NB4 (cell line): ENCODE results near the gene NECTIN4.
A peak's percentile ranks its signal among the peaks of the same experiment; 100 is the strongest.

ENCODE experiments used
- DNase-seq: peaks from one replicate; pipeline ENCODE4 v3.0.0; 2010; ENCODE audit warnings: low read depth
- H3K4me3 ChIP-seq: one replicate; pipeline ENCODE4 v1.5.1; 2011; ENCODE audit warnings: mild to moderate bottlenecking, low read depth, low read length, moderate library complexity
- MYC ChIP-seq: IDR thresholded peaks from 2 replicates; pipeline ENCODE4 v1.6.1; 2011; ENCODE audit warnings: low read depth, low read length
- POLR2A ChIP-seq: IDR thresholded peaks from 2 replicates; pipeline ENCODE4 v1.6.1; 2011; ENCODE audit warnings: mild to moderate bottlenecking; ENCODE audit not compliant: insufficient read length; ENCODE audit errors: extremely low read depth
- TF ChIP-seq, protein P1 (sequence below): IDR thresholded peaks from 2 replicates; pipeline ENCODE4 v1.6.1; 2011; ENCODE audit warnings: low read depth, low read length
- TF ChIP-seq, protein P2 (sequence below): IDR thresholded peaks from one replicate; pipeline ENCODE4 v1.5.1; 2012; ENCODE audit warnings: low read depth, low read length

The NECTIN4 gene

DNA sequence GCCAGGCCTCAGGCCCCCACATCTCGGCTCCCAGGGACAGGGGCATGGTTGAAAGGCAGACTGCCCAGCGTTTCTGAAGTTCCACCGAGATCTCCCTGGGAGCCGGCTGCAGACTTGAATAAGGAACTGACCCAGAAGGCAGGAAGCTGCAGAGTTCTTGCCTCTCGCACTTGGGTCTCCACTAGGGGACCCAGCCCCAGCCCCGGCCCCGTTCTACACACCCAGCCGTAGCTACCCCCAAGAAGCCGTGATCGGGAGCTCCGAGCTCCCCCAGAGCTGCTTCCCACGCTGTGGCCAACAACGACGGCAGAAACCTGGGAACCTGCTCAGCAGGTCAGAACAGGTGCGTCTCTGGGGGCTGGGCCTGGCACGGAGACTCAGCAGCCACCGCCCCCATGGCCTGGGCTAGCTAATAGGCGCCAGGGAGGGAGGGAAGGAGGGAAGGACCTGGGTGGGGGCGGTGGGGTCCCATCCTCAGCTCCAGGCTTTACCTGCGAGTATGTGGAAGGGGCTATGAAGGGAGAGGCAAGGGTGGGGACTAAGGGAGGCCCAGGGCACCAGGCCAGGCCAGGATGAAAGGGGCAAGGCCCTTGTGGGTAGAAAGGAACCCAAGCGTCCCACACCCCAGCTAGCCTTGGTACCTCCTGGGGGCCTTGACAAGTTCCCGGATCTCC, at the start of gene NECTIN4:
TSS of gene NECTIN4 (minus strand) at position 308 of the 674 bp plus-strand sequence. CDS start at position 46, 262 bp downstream.
- no peak within 1 kb of the TSS for H3K4me3 ChIP-seq
- no peak for DNase-seq
- TF ChIP-seq, protein P1, sequence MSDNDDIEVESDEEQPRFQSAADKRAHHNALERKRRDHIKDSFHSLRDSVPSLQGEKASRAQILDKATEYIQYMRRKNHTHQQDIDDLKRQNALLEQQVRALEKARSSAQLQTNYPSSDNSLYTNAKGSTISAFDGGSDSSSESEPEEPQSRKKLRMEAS = no peak
- TF ChIP-seq POLR2A (no peak), MYC (no peak)
- TF ChIP-seq, protein P2, sequence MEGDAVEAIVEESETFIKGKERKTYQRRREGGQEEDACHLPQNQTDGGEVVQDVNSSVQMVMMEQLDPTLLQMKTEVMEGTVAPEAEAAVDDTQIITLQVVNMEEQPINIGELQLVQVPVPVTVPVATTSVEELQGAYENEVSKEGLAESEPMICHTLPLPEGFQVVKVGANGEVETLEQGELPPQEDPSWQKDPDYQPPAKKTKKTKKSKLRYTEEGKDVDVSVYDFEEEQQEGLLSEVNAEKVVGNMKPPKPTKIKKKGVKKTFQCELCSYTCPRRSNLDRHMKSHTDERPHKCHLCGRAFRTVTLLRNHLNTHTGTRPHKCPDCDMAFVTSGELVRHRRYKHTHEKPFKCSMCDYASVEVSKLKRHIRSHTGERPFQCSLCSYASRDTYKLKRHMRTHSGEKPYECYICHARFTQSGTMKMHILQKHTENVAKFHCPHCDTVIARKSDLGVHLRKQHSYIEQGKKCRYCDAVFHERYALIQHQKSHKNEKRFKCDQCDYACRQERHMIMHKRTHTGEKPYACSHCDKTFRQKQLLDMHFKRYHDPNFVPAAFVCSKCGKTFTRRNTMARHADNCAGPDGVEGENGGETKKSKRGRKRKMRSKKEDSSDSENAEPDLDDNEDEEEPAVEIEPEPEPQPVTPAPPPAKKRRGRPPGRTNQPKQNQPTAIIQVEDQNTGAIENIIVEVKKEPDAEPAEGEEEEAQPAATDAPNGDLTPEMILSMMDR = no peak

DNA sequence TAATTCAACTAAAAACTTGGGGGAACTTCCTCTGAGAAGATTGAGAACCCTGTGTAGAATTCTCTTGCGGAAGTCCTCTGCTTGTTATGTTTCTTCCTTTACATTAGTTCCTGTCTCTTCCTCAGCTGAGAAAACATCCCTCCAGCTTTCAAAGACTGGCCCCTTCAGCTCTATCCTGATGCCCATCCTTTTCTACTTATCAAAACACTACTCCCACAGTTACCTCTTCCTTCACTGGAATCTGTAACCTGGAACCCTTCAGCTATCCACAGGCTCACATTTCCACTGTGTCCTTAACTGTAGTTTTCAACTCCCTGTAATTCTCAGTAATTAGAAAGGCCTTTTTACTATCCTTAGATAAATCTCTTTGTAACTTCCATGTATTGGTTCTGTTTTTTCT, 49.1 kb upstream of the NECTIN4 start:
- TF ChIP-seq, protein P1 = no peak
- TF ChIP-seq, protein P2 = no peak
- no peak for TF ChIP-seq POLR2A
- no peak for TF ChIP-seq MYC
- DNase-seq = no peak

DNA sequence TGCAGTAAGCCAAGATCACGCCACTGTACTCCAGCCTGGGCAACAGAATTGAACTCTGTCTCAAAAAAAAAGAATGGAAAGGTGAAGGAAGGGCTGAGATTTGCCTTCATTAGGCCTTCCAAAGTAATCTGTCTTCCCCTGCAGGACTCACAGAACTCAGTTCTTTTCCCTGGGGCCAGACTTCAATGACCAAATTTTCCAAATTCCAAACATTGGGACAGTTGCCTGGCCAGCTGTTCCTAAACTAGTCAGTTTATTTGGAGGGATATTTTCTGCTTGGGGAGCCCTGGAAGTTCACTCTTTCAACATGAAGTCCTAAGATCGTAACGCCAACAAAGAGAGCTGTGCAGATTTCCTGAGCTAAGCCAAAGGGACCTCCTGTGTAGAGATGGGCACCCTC, 48.5 kb upstream of the NECTIN4 start:
- TF ChIP-seq MYC = no peak
- TF ChIP-seq POLR2A = no peak
- TF ChIP-seq, protein P2 = no peak
- TF ChIP-seq, protein P1 = no peak
- DNase-seq = no peak
- no peak overlapping the region for H3K4me3 ChIP-seq

More for the DNA sequence above, 49.1 kb upstream of the NECTIN4 start:
- H3K4me3 ChIP-seq = no peak overlapping the region

DNA sequence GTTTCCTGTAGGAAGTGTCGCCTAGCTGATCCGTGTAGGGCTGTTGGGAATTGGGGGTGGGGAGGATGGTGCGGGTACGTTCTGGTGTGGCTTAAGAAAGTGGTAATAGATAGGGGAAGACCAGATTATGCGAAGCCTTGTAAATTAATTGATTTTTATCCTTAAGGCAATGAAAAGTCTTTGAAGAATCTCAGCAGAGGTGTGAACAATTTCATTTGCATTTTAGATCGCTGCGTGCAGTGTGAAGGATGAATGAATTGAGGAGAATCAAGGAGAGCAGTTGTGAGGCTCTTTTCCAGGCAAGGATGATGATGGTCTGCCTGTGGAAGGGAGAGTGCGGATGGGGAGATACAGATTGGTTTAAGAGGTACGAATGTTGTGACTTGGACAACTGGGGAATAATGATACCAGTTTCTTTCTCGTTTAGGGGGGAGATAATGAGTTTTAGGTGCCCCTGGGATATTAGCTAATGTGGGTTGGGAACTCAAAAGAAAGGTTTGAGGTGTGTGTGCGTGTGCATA, 43.9 kb upstream of the NECTIN4 start:
- H3K4me3 ChIP-seq = peak overlapping the region; percentile 85
- TF ChIP-seq, protein P1 = no peak
- TF ChIP-seq MYC (no peak), POLR2A (no peak)
- TF ChIP-seq, protein P2 = no peak
- no peak for DNase-seq

DNA sequence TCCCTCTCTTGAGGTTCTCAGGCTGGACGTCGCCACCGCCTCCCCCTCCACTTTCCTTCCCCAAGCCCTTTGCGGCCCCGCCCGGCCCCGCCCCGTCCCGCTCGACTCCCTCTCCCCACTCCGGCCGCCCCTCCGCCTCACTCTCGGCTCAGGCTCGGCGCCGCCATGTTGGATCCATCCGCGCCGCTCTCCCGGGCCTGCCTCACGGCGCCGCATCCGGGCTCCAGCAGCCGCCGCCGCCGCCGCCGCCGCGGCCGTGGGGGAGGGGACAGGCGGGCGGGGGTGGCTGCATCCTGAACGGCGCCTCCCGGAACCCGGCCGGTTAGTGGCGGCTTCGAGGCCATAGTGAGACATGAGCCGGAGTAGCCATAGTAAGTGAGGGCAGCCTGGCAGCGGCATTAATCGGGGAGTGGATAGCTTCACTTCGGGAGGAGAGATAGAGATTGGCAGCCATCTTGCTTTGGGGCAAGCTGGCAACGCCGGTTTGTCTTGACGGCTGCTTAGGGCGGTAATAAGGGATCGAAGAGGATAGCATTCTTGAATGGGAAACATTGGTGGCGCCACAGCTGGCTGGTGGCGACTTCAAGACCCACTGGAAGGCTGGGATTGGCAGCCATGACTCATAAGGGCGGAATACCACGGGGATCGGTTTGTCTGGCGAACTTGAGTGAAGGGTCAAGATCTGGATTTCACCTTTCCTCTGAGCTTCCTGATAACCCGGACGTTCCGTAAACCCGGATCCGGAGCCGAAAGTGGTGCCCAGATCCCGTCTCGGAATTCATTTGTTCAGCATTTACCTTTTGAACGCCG, 43.3 kb upstream of the NECTIN4 start, which contains the start of gene DEDD:
TSS of gene DEDD (minus strand) at position 258 of the 810 bp plus-strand sequence. CDS start 8,205 bp downstream, outside the sequence.
- peak within 1 kb of the TSS; percentile 85 for H3K4me3 ChIP-seq
- DNase-seq = peak; percentile 97
- TF ChIP-seq, protein P2 = no peak
- TF ChIP-seq POLR2A = peak; percentile 34
- TF ChIP-seq, protein P1 = peak; percentile 52; the same call in 1 of the 2 replicates
- TF ChIP-seq MYC = peak; percentile 11; the same call in 1 of the 2 replicates
